ENCODE results near the gene RNF26. TPM values are rescaled to one million over a fixed set of nuclear protein-coding genes. Genes with fewer than 3 reads are reported as not detected.

RNF26 gene
- total and polyA plus RNA-seq, 2 of the 13 experiments (the other 11 are each of a cell fraction or from before 2014, with no cell fraction given): 11.9 to 26.3 TPM

- TF ChIP-seq SIN3A (IDR thresholded peaks at IDR 0.05; ENCODE audit: borderline replicate concordance, low read depth, low read length) (no peak), LCORL (IDR thresholded peaks at IDR 0.05) (no peak), LCORL (CRISPR knock-in tag; IDR thresholded peaks at IDR 0.05) (0 out of 2 replicates have a peak, but pooled peaks have one; percentile 34), ZNF33A (CRISPR knock-in tag; IDR thresholded peaks at IDR 0.05; ENCODE audit: borderline replicate concordance) (no peak), KAT8 (CRISPR knock-in tag; IDR thresholded peaks at IDR 0.05) (no peak), PITX1 (CRISPR knock-in tag; IDR thresholded peaks at IDR 0.05) (peak; percentile 14; the same call in 1 of the 2 replicates), ZFP1 (CRISPR knock-in tag; IDR thresholded peaks at IDR 0.05) (no peak), ZBTB7B (CRISPR knock-in tag; IDR thresholded peaks at IDR 0.05) (peak; percentile 62; the same call in 1 of the 2 replicates), PCBP2 (optimal IDR thresholded peaks at IDR 0.05; ENCODE audit: low read depth, low read length, poor library complexity, severe bottlenecking) (no peak), CERS6 (CRISPR knock-in tag; IDR thresholded peaks at IDR 0.05) (no peak), ZNF281 (CRISPR knock-in tag; IDR thresholded peaks at IDR 0.05; ENCODE audit: borderline replicate concordance) (peak; percentile 70; the same call in 1 of the 2 replicates), NR2F6 (IDR thresholded peaks at IDR 0.05) (no peak), NR2F6 (CRISPR knock-in tag; IDR thresholded peaks at IDR 0.05) (0 out of 2 replicates have a peak, but pooled peaks have one; percentile 6), HNF4A (CRISPR knock-in tag; IDR thresholded peaks at IDR 0.05) (peak; percentile 76), BCL6 (CRISPR knock-in tag; IDR thresholded peaks at IDR 0.05) (no peak), ZNF687 (CRISPR knock-in tag; IDR thresholded peaks at IDR 0.05) (peak; percentile 54), NR1H2 (CRISPR knock-in tag; IDR thresholded peaks at IDR 0.05; ENCODE audit: borderline replicate concordance, low read depth) (no peak), HOXA3 (CRISPR knock-in tag; IDR thresholded peaks at IDR 0.05) (no peak), CREBL2 (CRISPR knock-in tag; IDR thresholded peaks at IDR 0.05; ENCODE audit: borderline replicate concordance) (no peak), POGZ (CRISPR knock-in tag; IDR thresholded peaks at IDR 0.05) (no peak), TFDP2 (CRISPR knock-in tag; IDR thresholded peaks at IDR 0.05) (no peak)
These were observed 39.0 kb downstream of the RNF26 start (continued) for GRCh38 chr11:119373059-119373920.
